Astrocyte of the spinal cord (primary cell): Measurements from ENCODE around the gene DSTYK.

Experiments
- DNase-seq: peaks from one replicate; pipeline ENCODE4 v3.0.0; 2011; ENCODE audit warnings: low read depth, low spot score
- H3K4me3 ChIP-seq: 2 replicates; pipeline ENCODE4 v1.5.1; 2011; ENCODE audit warnings: low read depth, mild to moderate bottlenecking, low read length, moderate library complexity
- in situ Hi-C: cut with HindIII; loops from 2 replicates; pipeline ENCODE4 v1.10.0; 2017; ENCODE audit warnings: low sequenced_read_pairs
- TF ChIP-seq, protein P1 (sequence below): IDR thresholded peaks from 2 replicates; pipeline ENCODE4 v1.5.1; 2012; ENCODE audit warnings: low read depth, mild to moderate bottlenecking, low read length, inconsistent platforms

The DSTYK gene

DNA sequence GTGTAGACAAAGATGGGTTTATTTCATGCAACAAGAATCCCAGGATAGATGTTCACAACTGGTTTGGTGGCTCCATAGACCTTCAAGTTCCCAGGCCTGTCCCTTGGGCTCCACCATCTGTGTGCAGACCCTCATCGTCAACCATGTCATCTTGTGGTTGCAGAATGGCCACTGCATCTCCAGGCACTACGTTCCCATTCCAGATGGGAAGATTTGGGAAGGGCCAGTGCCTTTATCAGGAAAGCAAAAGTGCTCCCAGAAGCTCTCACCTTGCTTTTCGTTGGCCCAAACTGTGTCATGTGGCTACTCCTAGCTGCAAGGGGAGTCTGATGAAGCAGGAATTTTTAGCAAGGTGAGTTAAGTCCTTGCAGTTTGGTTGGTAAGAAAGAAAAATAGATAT is 29.1 kb upstream of the DSTYK start:
- no peak overlapping the region for H3K4me3 ChIP-seq
- TF ChIP-seq, protein P1, sequence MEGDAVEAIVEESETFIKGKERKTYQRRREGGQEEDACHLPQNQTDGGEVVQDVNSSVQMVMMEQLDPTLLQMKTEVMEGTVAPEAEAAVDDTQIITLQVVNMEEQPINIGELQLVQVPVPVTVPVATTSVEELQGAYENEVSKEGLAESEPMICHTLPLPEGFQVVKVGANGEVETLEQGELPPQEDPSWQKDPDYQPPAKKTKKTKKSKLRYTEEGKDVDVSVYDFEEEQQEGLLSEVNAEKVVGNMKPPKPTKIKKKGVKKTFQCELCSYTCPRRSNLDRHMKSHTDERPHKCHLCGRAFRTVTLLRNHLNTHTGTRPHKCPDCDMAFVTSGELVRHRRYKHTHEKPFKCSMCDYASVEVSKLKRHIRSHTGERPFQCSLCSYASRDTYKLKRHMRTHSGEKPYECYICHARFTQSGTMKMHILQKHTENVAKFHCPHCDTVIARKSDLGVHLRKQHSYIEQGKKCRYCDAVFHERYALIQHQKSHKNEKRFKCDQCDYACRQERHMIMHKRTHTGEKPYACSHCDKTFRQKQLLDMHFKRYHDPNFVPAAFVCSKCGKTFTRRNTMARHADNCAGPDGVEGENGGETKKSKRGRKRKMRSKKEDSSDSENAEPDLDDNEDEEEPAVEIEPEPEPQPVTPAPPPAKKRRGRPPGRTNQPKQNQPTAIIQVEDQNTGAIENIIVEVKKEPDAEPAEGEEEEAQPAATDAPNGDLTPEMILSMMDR: no peak
- in situ Hi-C loops: no loop called here
- DNase-seq: no peak

DNA sequence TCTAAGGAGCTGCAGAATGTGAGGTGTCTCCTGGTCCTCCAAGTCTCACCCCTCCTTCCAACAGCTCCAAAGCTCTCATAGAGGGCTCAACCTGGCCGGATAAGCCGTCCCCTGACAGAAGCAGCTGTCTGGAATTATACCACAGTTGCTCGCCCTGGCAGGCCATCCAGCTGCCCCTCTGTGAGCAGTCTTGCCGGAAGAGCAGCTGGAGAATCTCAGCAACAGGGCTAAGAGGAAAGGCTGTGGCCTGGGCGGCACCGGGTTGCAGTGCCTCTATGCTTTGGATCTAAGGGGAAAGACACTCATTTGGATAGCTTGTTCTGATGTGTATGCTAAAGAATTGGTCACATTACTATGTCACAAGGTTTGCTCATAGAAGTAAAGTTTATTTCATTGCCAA is 28.6 kb upstream of the DSTYK start:
- DNase-seq: no peak
- in situ Hi-C loops: no loop called here
- no peak overlapping the region for H3K4me3 ChIP-seq
- TF ChIP-seq, protein P1: no peak

DNA sequence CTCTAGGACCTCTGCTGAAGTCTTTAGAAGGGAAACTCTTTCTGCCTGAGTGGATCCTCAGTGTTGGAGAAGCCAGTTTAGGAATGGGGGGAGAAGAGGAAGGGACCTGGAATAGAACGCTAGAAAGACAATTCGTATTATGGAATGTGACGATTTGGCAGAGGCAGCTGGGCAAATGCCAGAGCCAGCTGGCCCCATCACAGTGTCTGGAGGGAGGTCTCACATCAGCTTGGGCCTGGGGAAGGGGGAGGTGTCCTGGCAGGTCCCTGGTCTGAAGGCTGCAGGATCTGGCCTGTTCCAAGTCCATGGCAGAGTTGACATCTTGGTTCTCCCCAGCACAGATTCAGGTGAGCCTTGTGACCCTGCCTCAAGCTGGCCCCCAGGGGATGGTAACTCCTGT is 27.6 kb upstream of the DSTYK start:
- no peak overlapping the region for H3K4me3 ChIP-seq
- TF ChIP-seq, protein P1: no peak
- no peak for DNase-seq
- in situ Hi-C loops: no loop called here

DNA sequence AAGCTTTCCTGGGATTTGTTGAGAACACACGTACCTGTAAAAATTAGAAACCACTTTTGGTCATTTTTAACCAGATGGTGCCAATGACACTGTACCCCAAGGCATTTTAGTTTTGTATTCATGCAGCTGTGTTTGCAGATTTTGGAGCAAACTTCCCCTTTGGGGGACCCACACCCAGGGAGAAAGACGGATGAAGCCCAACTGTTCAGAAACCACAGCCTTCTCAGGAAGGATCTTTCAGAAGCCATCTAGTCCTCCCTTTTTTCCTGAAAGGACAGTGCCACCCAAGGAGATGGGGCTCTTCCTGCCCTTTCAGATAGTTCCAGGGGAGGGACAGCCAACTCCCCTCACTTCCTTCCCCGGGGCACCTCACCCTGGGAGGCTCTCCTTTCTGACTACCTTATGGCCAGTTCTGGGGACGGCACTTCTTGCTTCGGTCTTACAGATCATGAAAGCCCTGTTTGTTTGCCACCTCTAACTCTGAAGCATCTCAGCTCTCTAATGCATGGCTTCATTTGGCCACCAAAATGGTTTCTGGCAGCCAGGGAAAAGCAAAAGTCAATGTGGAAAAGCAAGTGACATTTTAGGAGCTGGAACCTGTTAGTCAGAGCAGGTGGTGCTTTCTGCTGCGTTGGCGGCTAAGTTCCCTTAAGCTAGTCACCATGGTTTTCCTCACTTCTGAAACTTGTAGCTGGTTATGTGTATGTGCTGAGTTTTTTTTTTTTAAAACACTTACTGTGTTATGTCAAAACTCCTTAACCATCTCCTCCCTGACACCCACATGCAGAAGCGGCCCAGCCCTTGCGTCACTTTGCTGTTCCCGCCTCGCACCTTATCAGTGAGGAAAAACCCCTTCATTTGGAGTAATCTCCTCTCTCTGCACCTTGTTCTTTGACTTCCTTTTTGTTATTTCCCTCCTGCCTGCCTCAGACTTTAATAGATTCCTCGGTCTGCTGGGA is 26.3 kb upstream of the DSTYK start:
- TF ChIP-seq, protein P1: no peak
- no peak for DNase-seq
- H3K4me3 ChIP-seq: no peak overlapping the region
- in situ Hi-C loops: no loop called here

DNA sequence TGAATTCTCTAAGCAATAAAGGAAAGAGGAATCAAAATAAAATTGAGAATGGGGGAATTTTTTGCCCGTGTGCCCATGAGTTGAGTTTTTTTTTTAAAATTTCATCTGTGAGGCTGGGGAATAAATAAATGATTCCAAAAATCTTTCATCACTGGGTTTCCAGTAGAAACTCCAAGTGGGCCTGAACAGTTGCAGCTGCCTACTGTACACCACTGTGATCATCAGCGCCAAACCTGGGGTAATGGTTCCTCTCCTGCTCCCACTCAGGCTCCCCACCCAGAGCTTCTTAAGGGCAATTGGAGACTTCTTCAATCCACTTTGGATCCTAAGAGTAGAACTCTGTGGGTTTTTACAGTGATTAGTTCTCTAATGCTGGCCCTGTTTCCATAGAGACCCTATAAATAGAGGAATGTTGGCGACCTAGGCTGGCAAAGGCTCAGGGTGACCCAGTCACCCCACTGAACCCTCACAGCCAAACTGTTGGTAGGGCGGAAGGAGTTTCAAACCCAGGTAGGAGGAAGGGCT is 25.5 kb upstream of the DSTYK start:
- in situ Hi-C loops: no loop called here
- H3K4me3 ChIP-seq: no peak overlapping the region
- no peak for DNase-seq
- TF ChIP-seq, protein P1: no peak

DNA sequence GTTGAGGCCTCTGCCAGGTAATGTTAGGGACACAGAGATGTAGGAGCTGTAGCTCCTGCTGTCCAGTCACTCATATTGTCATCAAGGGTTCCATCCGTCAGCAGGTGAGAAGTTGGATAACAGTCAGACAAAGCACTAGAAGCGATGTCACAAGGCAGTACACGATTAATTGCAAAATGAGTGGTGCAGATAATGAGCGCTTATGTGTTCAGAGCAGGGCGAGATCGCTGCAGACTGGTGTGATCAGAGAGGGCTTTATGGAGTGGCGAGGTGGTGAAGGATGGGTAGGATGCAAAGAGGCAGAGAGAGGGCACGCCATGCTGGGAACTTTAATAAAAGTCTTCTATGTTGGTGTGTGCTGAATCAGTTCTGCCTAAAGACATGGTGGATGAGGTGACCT is 25.0 kb upstream of the DSTYK start:
- no peak overlapping the region for H3K4me3 ChIP-seq
- TF ChIP-seq, protein P1: no peak
- DNase-seq: no peak
- in situ Hi-C loops: no loop called here
